ENCODE measurements around the gene TMCC2.
"Not testable (repeated sequence)": the region's sequence is repeated elsewhere in the genome, so short reads cannot be mapped to it uniquely, and the experiment has no call there.

Gene TMCC2, protein sequence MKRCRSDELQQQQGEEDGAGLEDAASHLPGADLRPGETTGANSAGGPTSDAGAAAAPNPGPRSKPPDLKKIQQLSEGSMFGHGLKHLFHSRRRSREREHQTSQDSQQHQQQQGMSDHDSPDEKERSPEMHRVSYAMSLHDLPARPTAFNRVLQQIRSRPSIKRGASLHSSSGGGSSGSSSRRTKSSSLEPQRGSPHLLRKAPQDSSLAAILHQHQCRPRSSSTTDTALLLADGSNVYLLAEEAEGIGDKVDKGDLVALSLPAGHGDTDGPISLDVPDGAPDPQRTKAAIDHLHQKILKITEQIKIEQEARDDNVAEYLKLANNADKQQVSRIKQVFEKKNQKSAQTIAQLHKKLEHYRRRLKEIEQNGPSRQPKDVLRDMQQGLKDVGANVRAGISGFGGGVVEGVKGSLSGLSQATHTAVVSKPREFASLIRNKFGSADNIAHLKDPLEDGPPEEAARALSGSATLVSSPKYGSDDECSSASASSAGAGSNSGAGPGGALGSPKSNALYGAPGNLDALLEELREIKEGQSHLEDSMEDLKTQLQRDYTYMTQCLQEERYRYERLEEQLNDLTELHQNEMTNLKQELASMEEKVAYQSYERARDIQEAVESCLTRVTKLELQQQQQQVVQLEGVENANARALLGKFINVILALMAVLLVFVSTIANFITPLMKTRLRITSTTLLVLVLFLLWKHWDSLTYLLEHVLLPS

DNA sequence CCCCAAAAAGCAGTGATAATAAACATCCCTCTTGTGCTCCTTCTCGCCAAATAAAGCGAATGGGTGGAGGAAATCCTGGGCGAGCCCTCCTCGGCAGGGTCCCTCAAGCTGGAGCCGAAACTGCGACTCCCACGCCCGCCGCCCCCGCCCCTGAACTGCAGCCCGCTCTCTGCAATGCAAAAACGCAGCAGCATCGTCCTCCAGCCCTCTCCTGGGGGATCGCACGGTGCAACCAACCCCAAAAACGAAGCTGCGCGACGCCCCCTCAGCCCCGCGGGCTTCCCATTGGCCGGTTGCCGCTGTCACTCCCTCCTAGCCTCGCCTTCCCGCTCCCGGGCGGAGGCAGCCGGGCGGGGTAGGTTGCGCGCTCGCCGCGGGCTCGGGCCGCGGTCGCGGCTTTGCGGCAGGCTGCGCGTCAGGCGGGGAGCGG, at the start of gene TMCC2:
Gene TMCC2 (plus strand): TSS at position 363 of the 430 bp plus-strand sequence. CDS start 619 bp downstream, outside the sequence.
- DNase-seq = peak; percentile 88

DNA sequence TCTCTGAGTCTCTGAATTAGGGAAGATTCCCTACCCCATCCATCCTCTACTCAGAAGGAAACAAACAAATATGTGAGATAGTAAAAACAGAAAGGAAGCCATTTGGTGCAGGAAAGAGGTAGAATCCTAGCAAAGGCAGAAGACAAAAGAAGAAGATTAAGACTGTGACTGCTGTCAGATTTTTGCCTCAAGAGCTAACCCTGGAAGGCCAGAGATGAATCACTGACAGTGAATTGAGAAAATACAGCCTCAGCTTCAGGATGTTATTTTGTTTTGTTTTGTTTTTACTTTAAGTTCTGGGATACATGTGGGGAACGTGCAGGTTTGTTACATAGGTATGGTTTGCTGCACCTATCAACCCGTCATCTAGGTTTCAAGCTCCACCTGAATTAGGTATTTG, 47.9 kb upstream of the TMCC2 start:
- peak; percentile 52 for DNase-seq

DNA sequence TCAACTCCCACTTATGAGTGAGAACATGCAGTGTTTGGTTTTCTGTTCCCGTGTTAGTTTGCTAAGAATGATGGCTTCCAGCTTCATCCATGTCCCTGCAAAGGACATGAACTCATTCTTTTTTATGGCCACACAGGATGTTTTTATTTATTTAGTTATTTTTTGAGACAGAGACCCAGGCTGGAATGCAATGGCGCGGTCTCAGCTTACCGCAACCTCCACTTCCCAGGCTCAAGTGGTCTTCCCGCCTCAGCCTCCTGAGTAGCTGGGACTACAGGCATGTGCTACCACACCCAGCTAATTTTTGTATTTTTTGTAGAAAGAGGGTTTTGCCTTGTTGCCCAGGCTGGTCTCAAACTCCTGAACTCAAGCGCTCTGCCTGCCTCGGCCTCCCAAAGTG, 47.4 kb upstream of the TMCC2 start:
- DNase-seq = not testable (repeated sequence)

DNA sequence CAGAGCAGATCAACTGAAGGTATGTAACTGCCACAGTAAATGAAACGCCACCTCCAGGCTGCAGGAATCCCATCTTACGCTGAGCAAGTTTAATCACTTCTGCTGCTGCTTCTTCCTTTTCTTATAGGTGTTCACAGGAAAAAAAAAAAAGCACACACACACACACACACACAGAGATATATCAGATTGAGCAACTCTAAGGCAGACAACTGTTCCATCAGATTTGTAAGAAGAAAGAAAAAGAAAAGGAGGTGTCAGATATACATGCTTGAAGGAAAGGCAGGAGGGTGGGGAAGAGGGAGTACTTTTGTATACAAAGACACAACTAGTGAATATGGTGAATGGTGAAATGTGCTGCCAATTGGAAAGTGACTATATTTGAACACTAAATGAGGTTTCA, 44.8 kb upstream of the TMCC2 start:
- DNase-seq = no peak

DNA sequence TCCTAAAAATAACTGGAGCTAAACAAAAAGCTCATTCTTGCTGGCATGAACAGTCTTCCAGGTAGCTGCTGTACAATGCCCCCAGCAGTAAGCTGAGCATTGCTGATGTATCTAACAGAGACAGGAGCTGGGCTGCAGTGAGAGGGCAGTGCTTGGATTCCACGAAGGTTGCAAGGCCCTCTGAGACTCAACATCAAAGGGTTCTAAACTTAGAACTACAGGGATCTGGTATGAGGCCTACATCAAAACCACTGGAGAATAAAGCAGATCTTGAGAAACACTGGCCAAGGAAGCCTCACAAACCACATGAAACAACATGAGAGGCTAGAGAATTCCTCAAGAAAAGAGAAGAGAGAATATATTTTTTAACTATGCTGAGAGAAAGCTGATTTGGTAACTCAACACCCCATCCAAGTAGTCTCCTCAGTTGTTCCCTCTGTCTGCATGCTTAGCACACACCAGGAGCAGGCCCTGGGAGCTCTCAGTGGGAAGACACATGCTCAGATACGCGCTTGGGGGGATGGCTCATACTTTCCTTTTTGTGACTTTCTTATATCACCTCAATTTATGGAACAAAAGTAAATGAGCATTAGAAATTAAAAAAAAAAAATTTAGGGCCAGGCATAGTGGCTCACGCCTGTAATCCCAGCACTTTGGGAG, 43.9 kb upstream of the TMCC2 start:
- DNase-seq = peak; percentile 15

DNA sequence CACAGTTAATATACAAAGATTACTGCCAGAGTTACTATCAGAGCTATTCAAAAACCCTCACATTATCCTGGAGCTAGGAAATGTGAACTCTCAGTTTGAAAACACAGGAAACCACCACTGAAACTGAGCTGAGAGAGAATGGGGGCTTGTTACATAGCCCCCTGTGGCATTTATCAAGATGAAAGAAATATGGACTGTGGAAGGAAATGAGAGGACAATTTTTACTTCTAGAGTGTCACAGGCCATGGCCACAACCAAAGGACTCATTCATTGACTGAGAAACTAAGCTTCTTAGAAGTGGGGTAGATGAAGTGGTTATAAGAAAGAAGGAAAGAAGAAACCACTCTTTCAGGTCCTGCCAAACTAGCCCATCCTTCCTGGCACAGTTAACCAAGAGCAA, 41.6 kb upstream of the TMCC2 start:
- peak; percentile 76 for DNase-seq

DNA sequence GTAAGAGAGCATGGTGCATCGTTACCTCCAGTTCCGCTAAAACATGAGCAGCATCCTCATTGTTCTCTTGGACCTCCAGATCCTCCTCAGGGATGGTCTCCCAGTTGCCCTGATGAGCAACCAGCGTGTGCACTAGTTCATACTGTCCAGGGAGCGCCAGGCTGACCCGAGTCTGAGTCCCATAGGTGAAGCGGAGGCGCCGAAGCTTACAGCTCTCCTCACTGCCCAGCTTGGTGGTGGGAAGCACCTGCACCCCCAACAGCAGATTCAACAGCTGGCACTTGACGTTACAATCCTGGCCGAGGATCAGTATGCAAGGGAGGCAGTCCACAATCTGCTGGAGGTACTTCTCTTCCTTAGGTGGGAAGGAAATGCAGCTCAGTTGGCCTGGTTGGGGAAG, 40.3 kb upstream of the TMCC2 start:
- DNase-seq = no peak

DNA sequence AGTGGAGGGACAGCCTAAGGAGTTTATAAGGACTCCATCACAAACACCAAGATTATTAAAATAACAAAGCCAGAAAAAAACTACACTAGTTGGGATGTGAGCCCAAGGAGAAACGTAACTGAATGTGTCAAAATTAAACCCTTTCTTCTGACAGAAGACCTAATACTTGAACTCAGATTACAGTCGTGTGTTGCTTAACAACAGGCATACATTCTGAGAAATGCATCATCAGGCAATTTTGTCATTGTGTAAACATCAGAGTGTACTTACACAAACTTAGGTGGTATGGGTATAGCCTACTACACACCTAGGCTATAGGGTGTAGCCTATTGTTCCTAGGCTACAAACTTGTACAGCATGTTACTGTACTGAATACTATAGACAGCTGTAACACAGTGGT, 39.6 kb upstream of the TMCC2 start:
- DNase-seq = no peak

DNA sequence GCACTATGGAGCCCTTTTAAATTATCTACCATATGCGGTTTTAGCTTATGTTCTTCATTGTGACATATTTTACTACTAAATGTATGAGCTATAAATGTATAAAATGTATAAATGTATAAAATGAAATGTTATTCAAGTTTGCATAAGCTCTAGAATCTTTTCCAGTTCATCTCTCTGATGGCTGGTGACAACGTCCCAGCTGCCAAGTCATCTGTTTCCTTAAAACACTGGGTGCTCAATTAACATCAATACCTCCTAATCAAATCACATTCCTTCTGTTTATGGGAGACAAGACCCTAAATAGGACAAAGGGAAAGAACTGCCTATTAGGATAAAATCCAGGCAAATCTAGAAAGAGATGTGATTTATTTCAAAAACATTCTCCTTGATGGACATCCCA, 39.1 kb upstream of the TMCC2 start:
- DNase-seq = no peak

DNA sequence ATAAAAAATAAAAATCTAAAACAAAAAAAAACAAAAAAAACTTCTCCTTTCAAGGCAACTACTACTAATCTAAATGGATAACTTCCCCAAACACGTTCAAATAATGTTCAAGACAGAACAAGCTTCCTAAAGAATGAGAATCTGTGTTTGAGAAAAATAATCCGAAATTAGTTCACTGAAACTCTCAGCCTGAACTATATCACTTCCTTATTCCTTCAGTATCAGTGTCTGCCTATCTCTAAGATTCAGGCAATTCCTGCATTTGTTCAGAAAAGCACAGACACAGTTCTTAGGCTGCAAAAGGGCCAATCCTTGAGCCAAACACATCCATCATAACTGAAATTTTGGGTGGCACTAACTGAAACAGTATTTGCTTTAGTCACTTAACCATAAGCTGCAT, 38.6 kb upstream of the TMCC2 start:
- no peak for DNase-seq

DNA sequence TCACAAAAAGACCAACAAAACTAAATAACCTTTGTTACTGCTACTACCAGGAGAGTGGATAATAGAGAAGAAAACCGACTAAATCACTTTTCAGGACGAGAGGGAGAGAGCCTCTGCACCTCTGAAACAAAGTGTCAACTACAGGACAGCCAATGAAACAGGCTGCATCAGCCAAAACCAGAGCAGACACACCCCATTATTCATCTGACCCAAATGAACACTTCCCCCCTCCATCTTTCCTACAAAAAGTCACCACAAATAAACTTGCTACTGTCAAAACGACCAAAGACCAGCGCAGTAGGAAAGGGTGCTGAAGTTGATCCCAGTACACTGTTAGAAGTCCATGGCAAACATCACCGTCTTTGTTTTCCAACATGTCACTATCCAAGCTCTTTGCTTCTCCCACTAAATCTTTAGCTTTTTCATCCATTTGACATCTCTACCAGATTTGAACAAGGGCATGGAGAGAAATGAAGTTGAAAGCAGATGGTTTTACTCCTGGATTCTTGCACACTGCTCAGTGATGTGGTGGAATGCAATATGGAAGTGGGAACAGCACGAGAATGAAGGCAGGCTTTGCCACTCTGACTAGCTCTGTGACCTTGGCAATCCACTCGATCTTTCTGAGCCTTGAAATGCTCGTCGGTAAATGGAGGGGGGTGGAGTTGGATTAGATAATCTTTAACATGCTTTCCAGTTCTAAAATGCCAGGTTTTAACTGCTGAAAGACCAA, 36.7 kb upstream of the TMCC2 start:
- no peak for DNase-seq

DNA sequence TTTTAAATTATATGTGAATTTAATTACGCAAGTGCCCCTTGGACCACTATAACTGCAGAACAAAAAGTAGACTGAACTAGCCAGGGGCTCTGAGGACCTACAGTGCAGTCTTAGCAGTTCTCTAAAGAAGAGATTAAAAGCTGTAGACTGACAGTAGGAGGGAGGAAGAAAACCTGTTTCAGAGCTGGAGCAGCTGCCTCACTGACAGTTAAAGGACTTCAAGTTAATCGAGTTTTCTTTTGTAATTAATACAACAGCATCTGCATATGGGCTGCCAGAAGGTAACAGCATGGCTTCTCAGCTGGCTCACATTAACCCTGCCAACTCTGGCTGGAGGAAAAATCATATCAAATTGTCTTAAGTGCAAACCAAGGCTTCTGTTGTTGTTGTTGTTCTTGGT, 36.1 kb upstream of the TMCC2 start:
- no peak for DNase-seq

DNA sequence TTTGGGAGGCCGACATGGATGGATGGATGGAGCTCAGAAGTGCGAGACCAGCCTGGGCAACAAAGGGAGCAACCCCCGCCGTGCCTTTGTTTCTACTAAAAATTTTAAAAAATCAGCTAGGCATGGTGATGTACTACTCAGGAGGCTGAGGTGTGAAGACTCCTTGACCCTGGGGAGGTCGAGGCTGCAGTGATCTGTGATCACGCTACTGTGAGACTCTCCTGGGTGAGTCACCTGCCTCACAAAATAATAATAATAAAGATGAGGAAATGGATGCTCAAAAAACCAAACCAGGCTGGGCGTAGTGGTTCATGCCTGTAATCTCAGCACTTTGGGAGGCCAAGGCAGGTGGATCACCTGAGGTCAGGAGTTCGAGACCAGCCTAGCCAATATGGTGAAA, 35.5 kb upstream of the TMCC2 start:
- no peak for DNase-seq

DNA sequence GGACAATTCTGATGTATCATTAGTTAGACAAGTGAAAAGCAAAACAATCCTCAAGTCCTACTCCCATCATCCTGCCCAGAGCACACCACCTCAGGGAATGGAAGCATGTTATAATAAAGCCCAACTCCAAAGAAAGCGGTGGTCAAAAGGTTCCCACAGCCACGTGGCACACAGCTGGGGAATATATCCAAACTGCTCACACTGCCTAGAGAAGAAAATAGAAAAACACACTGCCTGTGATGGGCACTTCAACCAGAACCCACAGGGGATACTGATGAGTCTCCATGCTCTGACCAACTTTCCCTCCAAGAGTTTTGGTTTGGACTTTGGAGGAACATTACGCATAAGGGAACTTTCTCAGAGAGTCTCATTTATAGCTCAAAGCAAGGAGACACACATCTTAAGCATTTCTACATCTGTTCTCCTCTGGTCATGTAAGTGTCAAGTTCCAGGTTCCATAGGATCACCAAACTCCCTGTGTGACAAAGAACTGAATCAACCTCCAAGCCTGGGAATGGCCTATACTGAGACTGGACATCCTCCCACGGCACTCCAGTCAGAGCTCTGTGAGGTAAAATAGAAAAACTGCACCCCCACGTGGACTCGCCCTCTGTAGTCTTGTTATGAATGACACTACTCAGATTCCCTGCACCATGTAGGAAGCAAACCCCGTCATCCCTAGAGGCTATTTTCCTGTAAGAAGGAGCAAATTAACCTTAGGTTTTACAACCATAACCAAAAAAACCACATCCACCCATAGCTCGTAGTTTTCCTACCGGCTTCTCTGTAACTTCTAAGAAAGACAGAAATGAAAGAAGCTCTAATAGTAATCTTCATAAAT, 28.4 kb upstream of the TMCC2 start:
- peak; percentile 84 for DNase-seq

DNA sequence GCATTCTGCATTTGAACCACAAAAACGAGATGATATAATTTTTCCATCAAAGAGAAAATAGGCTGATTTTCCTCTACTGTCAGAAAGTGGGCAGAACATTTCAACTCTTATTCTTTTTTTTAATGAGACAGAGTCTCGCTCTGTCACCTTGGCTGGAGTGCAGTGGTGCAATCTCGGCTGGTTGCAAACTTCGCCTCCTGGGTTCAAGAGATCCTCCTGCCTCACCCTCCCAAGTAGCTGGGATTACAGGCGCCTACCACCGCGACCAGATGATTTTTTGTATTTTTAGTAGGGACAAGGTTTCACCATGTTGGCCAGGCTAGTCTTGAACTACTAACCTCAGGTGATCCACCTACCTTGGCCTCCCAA, 27.8 kb upstream of the TMCC2 start:
- DNase-seq = no peak

DNA sequence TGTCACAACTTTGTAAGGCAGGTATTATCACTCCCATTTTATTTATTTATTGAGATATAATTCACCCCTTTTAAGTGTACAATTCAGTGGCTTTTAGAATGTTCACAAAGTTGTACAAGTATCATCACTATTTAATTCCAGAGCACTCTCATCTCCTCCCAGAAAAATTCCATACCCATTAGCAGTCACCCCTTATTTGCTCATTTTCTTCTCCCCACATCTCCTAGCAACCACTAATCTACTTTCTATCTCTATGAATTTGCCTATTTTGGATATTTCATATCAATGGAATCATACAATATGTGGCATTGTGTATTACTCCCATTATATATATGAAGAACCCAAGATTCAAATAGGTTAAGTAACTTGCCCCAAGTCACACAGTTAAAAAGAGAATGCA, 23.2 kb upstream of the TMCC2 start:
- no peak for DNase-seq

DNA sequence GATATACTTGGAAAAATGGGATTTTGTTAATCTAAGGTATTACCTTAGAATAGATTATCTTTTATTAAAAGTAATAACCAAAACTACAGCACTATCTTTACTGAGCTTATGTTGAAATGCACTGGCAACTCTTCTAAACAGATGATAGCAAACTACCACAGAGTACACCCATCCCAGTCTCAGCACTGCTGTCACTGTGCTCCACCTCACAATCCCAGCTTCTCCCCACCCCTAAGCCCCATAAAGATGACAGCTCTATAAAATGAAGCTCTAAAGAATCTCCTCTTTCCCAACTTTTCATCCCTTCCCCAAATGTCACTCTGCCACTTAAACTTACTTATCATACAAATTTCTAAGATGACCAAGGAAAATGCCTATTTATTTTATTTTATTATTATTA, 22.7 kb upstream of the TMCC2 start:
- no peak for DNase-seq

DNA sequence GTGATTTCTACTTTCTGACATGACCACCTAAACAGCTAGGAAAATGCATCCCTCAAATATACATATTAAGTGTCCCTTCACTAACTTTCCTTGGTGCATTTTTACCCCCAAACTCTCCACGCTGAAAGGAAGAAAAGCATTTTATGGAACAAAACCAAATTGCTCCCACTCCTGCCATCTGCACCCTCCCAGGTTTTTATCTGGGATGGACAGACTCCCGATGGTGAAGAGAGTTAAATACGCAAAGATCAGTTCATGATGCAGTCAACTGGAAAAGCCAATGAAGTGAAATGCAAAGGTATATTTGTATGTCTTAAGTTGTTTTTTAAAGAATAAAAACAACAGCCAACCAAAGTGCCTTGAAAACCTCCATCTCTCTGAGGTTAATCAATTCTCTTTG, 18.9 kb upstream of the TMCC2 start:
- no peak for DNase-seq

DNA sequence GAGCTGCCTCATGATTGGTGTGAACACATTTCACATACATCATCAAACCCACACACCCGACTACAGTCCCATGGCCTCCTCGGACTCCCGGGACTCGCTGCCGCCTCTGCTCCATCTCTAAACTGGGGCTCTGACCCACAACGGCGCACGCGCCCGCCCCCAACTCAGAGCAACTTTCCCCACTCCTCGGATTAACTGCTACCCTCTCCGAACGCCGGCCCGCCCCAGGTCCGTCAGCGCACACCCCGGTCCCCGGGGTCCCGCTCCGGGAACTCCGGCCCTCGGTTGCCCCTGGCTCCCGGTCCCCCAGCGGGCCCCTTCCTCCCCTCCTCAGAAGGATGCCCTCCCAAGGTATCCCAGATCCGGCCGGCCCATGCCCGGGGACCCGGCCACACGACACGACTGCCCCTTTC, 17.0 kb upstream of the TMCC2 start:
- DNase-seq = no peak

DNA sequence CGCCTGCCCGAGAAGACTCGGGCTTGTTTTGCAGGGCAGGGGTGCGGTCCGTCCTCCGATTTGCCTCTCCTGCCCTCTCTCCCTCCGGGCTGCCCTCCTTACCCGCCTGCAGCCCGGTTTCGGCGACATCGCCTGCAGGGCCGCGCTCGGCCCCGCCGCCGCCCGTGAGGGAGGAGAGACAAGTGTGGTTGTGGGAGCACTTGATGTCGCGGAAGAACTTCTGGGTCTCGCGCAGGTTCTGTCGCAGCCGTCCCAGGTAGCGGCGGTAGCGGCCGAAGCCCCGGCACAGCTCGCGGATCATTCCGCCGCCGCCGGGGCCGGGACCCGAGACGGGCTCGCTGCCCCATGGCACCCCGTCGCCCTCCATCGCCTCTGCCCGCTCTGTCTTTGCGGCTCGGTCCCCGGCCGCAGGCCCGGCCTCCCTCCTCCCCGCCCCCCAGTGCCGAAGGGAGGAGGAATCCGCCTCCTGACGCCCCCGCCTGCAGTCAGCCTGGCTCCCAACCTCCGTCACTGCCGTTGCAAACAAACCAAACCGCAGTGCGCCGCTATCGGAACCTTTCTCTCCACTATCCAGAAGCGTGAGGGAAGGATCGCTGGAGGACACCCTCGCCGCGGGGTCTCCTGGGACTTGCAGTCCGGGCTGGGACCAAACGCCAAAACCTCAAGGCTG, 16.4 kb upstream of the TMCC2 start, which contains the start of gene DSTYK:
Gene DSTYK (minus strand): TSS at position 534 of the 670 bp plus-strand sequence. CDS start 167 bp downstream, at position 367.
- peak; percentile 96 for DNase-seq

DNA sequence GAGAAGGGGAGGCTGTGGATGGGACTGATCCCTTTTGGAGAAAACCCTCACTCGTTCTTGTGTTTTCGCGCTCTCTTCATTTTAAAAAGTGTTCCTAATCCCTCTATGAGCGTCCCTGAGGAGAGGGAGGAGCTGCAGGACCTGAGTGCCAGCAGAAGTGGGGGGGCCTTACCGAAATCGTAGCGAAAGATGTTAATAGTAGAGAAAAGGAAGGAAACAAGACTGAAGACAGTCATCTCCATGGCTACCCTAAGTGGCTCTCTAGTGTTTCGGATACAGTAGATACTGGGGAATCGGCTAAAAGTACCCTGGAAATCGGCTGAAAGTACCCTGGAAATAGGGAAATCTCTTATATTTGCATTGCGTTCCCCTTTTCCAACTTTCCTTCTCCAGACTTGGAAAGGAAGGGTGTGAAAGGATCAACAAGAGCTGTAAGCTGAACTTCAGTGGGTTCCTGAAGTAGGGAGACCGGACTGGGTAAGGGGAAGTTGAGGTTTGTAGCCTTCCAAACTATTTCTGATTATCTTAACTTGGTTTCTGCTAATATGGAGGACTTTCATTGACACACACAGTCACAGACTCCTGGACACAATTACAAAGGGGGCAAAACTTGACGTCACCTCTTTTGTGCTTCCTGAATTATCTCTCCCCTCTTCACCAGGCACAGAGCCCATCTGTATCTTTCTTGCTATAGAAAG, 15.8 kb upstream of the TMCC2 start:
- DNase-seq = no peak

Measured in activated CD4-positive, alpha-beta T cell treated with anti-CD3 and anti-CD28 coated beads, Interleukin-10, Interleukin-2, amounts not matched to agents 100 ng/mL and 50 ng/mL, durations not matched to agents 16 hours and 8 hours (primary cell).